HUES64 (cell line): Measurements from ENCODE around the gene PDCD1.

Experiments
- H3K27ac ChIP-seq: 2 replicates; pipeline ENCODE4 v1.7.0; 2013; ENCODE audit warnings: low read depth, low read length, inconsistent platforms
- H3K27me3 ChIP-seq: 2 replicates; pipeline ENCODE4 v1.6.1; 2013; ENCODE audit warnings: mild to moderate bottlenecking, low read length; ENCODE audit not compliant: insufficient read depth
- H3K36me3 ChIP-seq: 2 replicates; pipeline ENCODE4 v1.6.1; 2013; ENCODE audit warnings: mild to moderate bottlenecking, low read length; ENCODE audit not compliant: insufficient read depth
- H3K4me1 ChIP-seq: 2 replicates; pipeline ENCODE4 v1.6.1; 2013; ENCODE audit warnings: mild to moderate bottlenecking, low read length, moderate library complexity; ENCODE audit not compliant: insufficient read depth
- H3K4me3 ChIP-seq: 2 replicates; pipeline ENCODE4 v1.5.1; 2013; ENCODE audit warnings: mild to moderate bottlenecking, low read length, moderate library complexity
- H3K9ac ChIP-seq: 2 replicates; pipeline ENCODE4 v1.6.1; 2013; ENCODE audit warnings: mild to moderate bottlenecking, low read depth, low read length
- H3K9me3 ChIP-seq: 2 replicates; pipeline ENCODE4 v1.6.1; 2013; ENCODE audit warnings: low read depth, low read length; ENCODE audit not compliant: insufficient read depth
- WGBS: fragments of 150-250, 120-280 bp; methylation state at CpG from one replicate; pipeline ENCODE4 v1.1.7; 2013; ENCODE audit warnings: missing lambda C conversion rate; 5-methylcytosine and 5-hydroxymethylcytosine counted together

PDCD1 gene

GRCh38 chr2:241844066-241844728 is 14.5 kb downstream of the PDCD1 start:
- Histone ChIP-seq H3K27ac (no peak overlapping the region), H3K36me3 (no peaks in the 10 kb centered on the region), H3K4me1 (no peaks in the 10 kb centered on the region), H3K4me3 (peak overlapping the region; percentile 49), H3K9ac (peak overlapping the region; percentile 38; the same call in 1 of the 2 replicates), H3K9me3 (no peaks in the 10 kb centered on the region), H3K27me3 (peaks cover 28% of the 10 kb centered on the region)
- WGBS = 10% methylated on average over 65 of the region's 65 CpGs

GRCh38 chr2:241843321-241844065 is 15.2 kb downstream of the PDCD1 start:
- Histone ChIP-seq H3K4me3 (no peak overlapping the region; the same call in 1 of the 2 replicates), H3K36me3 (no peaks in the 10 kb centered on the region), H3K27me3 (peaks cover 28% of the 10 kb centered on the region), H3K27ac (no peak overlapping the region), H3K4me1 (no peaks in the 10 kb centered on the region), H3K9ac (no peak overlapping the region), H3K9me3 (no peaks in the 10 kb centered on the region)
- WGBS = 51% methylated on average over 50 of the region's 52 CpGs

GRCh38 chr2:241842620-241843211 is 16.0 kb downstream of the PDCD1 start:
- Histone ChIP-seq H3K27me3 (peaks cover 28% of the 10 kb centered on the region), H3K4me3 (no peak overlapping the region), H3K27ac (no peak overlapping the region), H3K9me3 (no peaks in the 10 kb centered on the region), H3K9ac (no peak overlapping the region), H3K4me1 (no peaks in the 10 kb centered on the region), H3K36me3 (no peaks in the 10 kb centered on the region)
- 72% methylated on average over 29 of the region's 29 CpGs for WGBS

- Histone ChIP-seq H3K4me1 (no peaks in the 10 kb centered on the region), H3K36me3 (no peaks in the 10 kb centered on the region), H3K27ac (no peak overlapping the region), H3K9ac (no peak overlapping the region), H3K9me3 (no peaks in the 10 kb centered on the region), H3K27me3 (peaks cover 28% of the 10 kb centered on the region), H3K4me3 (no peak overlapping the region)
- 81% methylated on average over 10 of the region's 11 CpGs for WGBS
Measured at GRCh38 chr2:241842067-241842415, 16.7 kb downstream of the PDCD1 start.

- Histone ChIP-seq H3K27me3 (peaks cover 31% of the 10 kb centered on the region), H3K27ac (no peak overlapping the region), H3K4me1 (no peaks in the 10 kb centered on the region), H3K9me3 (no peaks in the 10 kb centered on the region), H3K9ac (no peak overlapping the region), H3K4me3 (no peak overlapping the region), H3K36me3 (no peaks in the 10 kb centered on the region)
- 78% methylated on average over 24 of the region's 28 CpGs for WGBS
Measured at GRCh38 chr2:241841181-241842066, 17.3 kb downstream of the PDCD1 start.

- Histone ChIP-seq H3K4me1 (no peaks in the 10 kb centered on the region), H3K27ac (no peak overlapping the region), H3K36me3 (no peaks in the 10 kb centered on the region), H3K9ac (no peak overlapping the region), H3K9me3 (no peaks in the 10 kb centered on the region), H3K4me3 (no peak overlapping the region), H3K27me3 (0 out of 2 replicates have a peak, but pooled peaks cover 3% of the 10 kb centered on the region)
- WGBS = 70% methylated on average over 13 of the region's 13 CpGs
Measured at GRCh38 chr2:241837197-241837965, 21.3 kb downstream of the PDCD1 start.

- peaks cover 1% of the 10 kb centered on the region; the same call in 1 of the 2 replicates for H3K9me3 ChIP-seq
Measured at GRCh38 chr2:241836292-241836691, 22.4 kb downstream of the PDCD1 start.

GRCh38 chr2:241835611-241836010 is 23.1 kb downstream of the PDCD1 start:
- H3K4me1 ChIP-seq = no peaks in the 10 kb centered on the region
- 92% methylated on average over 4 of the region's 4 CpGs for WGBS

More at GRCh38 chr2:241836292-241836691, 22.4 kb downstream of the PDCD1 start:
- Histone ChIP-seq H3K27ac (no peak overlapping the region), H3K27me3 (0 out of 2 replicates have a peak, but pooled peaks cover 3% of the 10 kb centered on the region), H3K4me3 (no peak overlapping the region), H3K9ac (no peak overlapping the region), H3K36me3 (no peaks in the 10 kb centered on the region), H3K4me1 (no peaks in the 10 kb centered on the region)
- 92% methylated on average over 5 of the region's 6 CpGs for WGBS

GRCh38 chr2:241834527-241835210 is 24.0 kb downstream of the PDCD1 start:
- H3K4me3 ChIP-seq = no peak overlapping the region
- H3K4me1 ChIP-seq = no peaks in the 10 kb centered on the region
- no peak overlapping the region for H3K9ac ChIP-seq
- H3K36me3 ChIP-seq = no peaks in the 10 kb centered on the region
- WGBS = 97% methylated on average over 10 of the region's 10 CpGs
- no peak overlapping the region for H3K27ac ChIP-seq
- peaks cover 4% of the 10 kb centered on the region; the same call in 1 of the 2 replicates for H3K9me3 ChIP-seq
- 0 out of 2 replicates have a peak, but pooled peaks cover 3% of the 10 kb centered on the region for H3K27me3 ChIP-seq

More at GRCh38 chr2:241835611-241836010, 23.1 kb downstream of the PDCD1 start:
- Histone ChIP-seq H3K9ac (no peak overlapping the region), H3K36me3 (no peaks in the 10 kb centered on the region), H3K4me3 (no peak overlapping the region), H3K27me3 (0 out of 2 replicates have a peak, but pooled peaks cover 3% of the 10 kb centered on the region), H3K9me3 (peaks cover 4% of the 10 kb centered on the region; the same call in 1 of the 2 replicates), H3K27ac (no peak overlapping the region)
